ENCODE measurements around the gene PREB. TPM values are rescaled to one million over a fixed set of nuclear protein-coding genes. Genes with fewer than 3 reads are reported as not detected.
A peak's percentile ranks its signal among the peaks of the same experiment; 100 is the strongest.

The PREB gene, protein sequence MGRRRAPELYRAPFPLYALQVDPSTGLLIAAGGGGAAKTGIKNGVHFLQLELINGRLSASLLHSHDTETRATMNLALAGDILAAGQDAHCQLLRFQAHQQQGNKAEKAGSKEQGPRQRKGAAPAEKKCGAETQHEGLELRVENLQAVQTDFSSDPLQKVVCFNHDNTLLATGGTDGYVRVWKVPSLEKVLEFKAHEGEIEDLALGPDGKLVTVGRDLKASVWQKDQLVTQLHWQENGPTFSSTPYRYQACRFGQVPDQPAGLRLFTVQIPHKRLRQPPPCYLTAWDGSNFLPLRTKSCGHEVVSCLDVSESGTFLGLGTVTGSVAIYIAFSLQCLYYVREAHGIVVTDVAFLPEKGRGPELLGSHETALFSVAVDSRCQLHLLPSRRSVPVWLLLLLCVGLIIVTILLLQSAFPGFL
- 37.0 and 46.0 TPM in 2 replicates for total RNA-seq (ENCODE audit: low replicate concordance)

DNA sequence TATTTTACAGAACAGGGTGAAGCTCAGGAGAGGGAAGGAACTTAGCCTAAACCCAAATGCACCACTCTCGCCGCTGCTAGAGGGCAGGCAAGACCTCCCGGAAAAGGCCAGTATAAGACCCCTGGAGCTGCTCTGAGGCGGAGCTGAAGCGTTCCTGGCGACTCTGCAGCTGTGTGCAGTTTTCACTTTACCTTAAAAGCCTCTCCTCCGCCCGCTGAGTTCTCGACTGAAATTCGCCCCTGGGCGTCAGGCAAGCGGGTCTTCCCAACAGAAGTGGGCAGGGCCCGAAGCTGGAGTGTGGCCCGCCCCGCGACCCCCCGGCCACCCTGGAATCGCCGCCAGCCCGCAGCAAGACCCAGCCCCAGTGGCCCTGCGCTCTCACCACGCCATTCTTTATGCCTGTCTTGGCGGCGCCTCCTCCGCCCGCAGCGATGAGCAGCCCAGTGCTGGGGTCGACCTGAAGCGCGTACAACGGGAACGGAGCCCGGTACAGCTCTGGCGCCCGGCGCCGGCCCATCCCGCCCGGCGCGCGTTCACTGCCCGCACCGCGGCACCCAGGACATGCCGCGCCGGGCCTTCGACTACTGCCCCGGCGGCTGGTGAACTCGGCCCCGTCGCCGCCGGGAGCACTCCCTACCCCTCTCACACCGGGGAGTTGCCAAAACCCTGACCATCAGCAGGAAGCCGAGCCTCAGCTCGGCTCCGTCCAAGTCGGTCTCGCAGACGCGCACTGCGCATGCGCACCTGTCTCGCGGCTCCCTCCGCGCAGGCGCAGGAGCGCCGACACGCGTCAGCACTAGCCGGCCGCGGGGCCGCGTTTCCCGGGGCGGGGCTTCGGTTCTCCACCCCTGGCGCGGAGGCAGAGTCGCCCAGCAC lies at the start of gene PREB:
Gene PREB, minus strand, starts transcription at position 732 of the 876 bp plus-strand sequence. Its CDS starts 215 bp downstream, at position 517.
- peak within 1 kb of the TSS; percentile 97 for H3K4me3 ChIP-seq (ENCODE audit: low read depth, low read length)
- TF ChIP-seq, protein P1, sequence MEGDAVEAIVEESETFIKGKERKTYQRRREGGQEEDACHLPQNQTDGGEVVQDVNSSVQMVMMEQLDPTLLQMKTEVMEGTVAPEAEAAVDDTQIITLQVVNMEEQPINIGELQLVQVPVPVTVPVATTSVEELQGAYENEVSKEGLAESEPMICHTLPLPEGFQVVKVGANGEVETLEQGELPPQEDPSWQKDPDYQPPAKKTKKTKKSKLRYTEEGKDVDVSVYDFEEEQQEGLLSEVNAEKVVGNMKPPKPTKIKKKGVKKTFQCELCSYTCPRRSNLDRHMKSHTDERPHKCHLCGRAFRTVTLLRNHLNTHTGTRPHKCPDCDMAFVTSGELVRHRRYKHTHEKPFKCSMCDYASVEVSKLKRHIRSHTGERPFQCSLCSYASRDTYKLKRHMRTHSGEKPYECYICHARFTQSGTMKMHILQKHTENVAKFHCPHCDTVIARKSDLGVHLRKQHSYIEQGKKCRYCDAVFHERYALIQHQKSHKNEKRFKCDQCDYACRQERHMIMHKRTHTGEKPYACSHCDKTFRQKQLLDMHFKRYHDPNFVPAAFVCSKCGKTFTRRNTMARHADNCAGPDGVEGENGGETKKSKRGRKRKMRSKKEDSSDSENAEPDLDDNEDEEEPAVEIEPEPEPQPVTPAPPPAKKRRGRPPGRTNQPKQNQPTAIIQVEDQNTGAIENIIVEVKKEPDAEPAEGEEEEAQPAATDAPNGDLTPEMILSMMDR (IDR thresholded peaks at IDR 0.05; ENCODE audit: insufficient read depth, low read length): peak; percentile 62

DNA sequence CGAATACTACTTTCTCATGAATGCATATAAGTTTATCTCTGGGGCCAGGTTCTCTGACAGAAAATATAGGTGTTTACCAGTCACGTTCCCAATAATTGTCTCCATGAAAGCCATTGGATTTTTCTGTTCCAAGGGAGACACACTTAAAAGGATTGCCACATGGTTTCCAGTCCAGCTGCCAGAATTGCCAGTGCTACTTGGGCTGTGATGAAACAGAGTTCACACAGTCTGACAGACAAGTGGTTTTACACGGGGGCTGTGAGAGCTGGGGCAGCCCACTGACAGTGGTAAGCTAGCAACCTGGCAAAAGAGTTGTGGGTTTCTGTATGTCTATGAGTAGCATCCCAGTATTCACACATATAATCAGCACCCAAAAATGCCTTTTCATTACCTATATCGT lies 49.7 kb upstream of the PREB start:
- no peak overlapping the region for H3K4me3 ChIP-seq (ENCODE audit: low read depth, low read length)
- TF ChIP-seq, protein P1 (IDR thresholded peaks at IDR 0.05; ENCODE audit: insufficient read depth, low read length): no peak
- DNase-seq (ENCODE audit: low read depth): peak; percentile 49

More for the DNA sequence above, at the start of gene PREB:
- peak; percentile 93 for DNase-seq (ENCODE audit: low read depth)

DNA sequence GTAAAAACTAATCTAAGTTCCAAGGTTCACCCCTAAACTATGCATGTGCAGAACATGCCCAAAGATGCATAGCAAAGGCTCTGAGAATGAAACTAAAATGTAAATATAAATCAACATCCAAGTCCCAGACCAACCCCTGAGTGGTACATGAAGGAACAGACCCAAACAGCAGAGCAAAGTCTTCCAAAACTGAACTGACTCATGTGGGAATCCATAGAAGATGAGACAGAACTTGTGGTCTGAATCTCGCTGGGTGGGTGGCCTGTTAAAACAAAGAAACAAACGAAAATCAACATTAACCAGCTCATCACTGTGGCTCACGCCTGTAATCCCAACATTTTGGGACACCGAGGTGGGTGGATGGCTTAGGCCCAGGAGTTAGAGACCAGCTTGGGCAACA lies 47.9 kb upstream of the PREB start:
- no peak overlapping the region for H3K4me3 ChIP-seq (ENCODE audit: low read depth, low read length)
- peak; percentile 39 for DNase-seq (ENCODE audit: low read depth)
- TF ChIP-seq, protein P1 (IDR thresholded peaks at IDR 0.05; ENCODE audit: insufficient read depth, low read length): no peak

DNA sequence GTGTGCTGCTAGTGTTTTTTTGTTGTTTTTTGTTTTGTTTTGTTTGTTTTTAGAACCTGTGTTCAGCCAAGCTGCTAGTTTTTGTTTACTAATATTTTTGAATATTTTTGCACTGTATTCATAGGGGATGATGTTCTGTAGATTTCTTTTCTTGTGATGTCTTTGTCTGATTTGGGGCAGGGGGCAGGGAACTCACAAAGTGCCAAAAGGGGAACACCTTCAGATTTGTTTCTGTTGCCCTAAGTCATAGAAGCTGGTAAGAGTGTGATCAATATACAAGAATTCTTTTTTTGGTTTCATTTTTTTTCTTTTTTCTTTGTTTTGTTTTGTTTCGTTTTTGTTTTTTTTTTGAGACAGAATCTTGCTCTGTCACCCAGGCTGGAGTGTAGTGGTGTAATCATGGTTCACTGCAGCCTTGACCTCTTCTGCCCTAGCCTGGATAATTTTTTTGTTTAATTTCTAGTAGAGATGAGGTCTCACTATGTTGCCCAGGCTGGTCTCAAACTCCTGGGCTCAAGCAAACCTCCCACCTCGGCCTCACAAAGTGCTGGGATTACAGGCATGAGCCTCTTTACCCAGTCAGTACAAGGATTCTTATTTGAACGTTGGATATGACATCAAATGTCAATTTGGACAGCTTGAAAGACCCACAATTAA lies 45.0 kb upstream of the PREB start:
- no peak for DNase-seq (ENCODE audit: low read depth)
- TF ChIP-seq, protein P1 (IDR thresholded peaks at IDR 0.05; ENCODE audit: insufficient read depth, low read length): no peak
- H3K4me3 ChIP-seq (ENCODE audit: low read depth, low read length): no peak overlapping the region

DNA sequence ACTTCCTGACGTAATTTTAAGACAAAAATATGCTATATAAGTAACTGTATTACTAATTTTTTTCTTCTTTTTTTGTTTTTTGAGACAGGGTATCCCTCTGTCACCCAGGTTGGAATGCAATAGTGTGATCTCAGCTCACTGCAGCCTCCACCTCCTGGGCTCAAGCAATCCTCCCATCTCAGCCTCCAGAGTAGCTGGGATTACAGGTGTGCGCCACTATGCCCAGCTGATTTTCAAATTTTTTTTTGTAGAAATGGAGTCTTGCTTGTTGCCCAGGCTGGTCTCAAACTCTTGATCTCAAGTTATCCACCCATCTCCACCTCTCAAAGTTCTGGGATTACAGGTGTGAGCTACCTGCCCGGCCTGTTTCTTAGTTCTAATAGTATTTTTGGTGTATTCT lies 44.0 kb upstream of the PREB start:
- no peak overlapping the region for H3K4me3 ChIP-seq (ENCODE audit: low read depth, low read length)
- DNase-seq (ENCODE audit: low read depth): no peak
- TF ChIP-seq, protein P1 (IDR thresholded peaks at IDR 0.05; ENCODE audit: insufficient read depth, low read length): no peak
